Endodermal cell (in vitro differentiated cells): ENCODE data around the gene ANKRD6. TPM values are rescaled to one million over a fixed set of nuclear protein-coding genes. Genes with fewer than 3 reads are reported as not detected.
A peak's percentile ranks its signal among the peaks of the same experiment; 100 is the strongest.

ENCODE experiments used
- DNase-seq: peaks from one replicate; pipeline ENCODE4 v3.0.0-alpha.2; 2017
- H3K27ac ChIP-seq: 2 replicates; pipeline ENCODE4 v1.5.1; 2013; ENCODE audit warnings: mild to moderate bottlenecking, low read depth, low read length, moderate library complexity
- H3K27me3 ChIP-seq: 2 replicates; pipeline ENCODE4 v1.6.1; 2013; ENCODE audit warnings: mild to moderate bottlenecking, low read length, moderate library complexity; ENCODE audit not compliant: insufficient read depth, control insufficient read depth, poor library complexity, severe bottlenecking
- H3K36me3 ChIP-seq: 2 replicates; pipeline ENCODE4 v1.7.0; 2013; ENCODE audit warnings: mild to moderate bottlenecking, low read length, moderate library complexity; ENCODE audit not compliant: control insufficient read depth, insufficient read depth
- H3K4me1 ChIP-seq: one replicate; pipeline ENCODE4 v1.7.0; 2013; ENCODE audit warnings: low read length; ENCODE audit not compliant: control insufficient read depth, insufficient read depth
- H3K4me3 ChIP-seq: 2 replicates; pipeline ENCODE4 v1.5.1; 2013; ENCODE audit warnings: mild to moderate bottlenecking, low read length, moderate library complexity
- H3K9ac ChIP-seq: 2 replicates; pipeline ENCODE4 v1.6.1; 2013; ENCODE audit warnings: mild to moderate bottlenecking, low read length, moderate library complexity; ENCODE audit not compliant: poor library complexity, severe bottlenecking; ENCODE audit errors: extremely low read depth
- H3K9me3 ChIP-seq: 2 replicates; pipeline ENCODE4 v1.6.1; 2013; ENCODE audit warnings: mild to moderate bottlenecking, low read length, moderate library complexity; ENCODE audit not compliant: control insufficient read depth
- H3K27ac Mint-ChIP-seq: 2 replicates; pipeline ENCODE4 v1.8.0; 2020; ENCODE audit warnings: mixed read lengths
- H3K27me3 Mint-ChIP-seq: 2 replicates; pipeline ENCODE4 v1.8.0; 2021; ENCODE audit warnings: mild to moderate bottlenecking, mixed read lengths; ENCODE audit not compliant: insufficient read depth
- H3K36me3 Mint-ChIP-seq: 2 replicates; pipeline ENCODE4 v1.8.0; 2020; ENCODE audit warnings: low read depth, mixed read lengths
- H3K4me1 Mint-ChIP-seq: 2 replicates; pipeline ENCODE4 v1.8.0; 2020; ENCODE audit warnings: mixed read lengths
- H3K4me3 Mint-ChIP-seq: 2 replicates; pipeline ENCODE4 v1.8.0; 2020; ENCODE audit warnings: mild to moderate bottlenecking, moderate library complexity, mixed read lengths
- H3K9me3 Mint-ChIP-seq: 2 replicates; pipeline ENCODE4 v1.8.0; 2020; ENCODE audit warnings: mild to moderate bottlenecking, mixed read lengths
- CTCF ChIP-seq: fragments of 200-600 bp; sonication (generic); conservative IDR thresholded peaks from 2 replicates; pipeline ENCODE4 v1.5.0; 2021; ENCODE audit warnings: antibody characterized with exemption, mild to moderate bottlenecking
- WGBS, 2 experiments: methylation state at CpG; one replicate each; pipeline versions ENCODE4 v1.1.5 to v1.1.7; 2013; ENCODE audit warnings: missing lambda C conversion rate in 2 of 2, mixed read lengths in 1 of 2; ENCODE audit not compliant: insufficient coverage in 1 of 2, insufficient read length in 1 of 2; 5-methylcytosine and 5-hydroxymethylcytosine counted together
- total RNA-seq, 2 donors: library from RNA; stranded (reverse); fragmentation: NEBNext Ultra II Directional in 1 of 2; extraction: Animal tissue kit (Norgen Biotek cat#: 25700) in 1 of 2; gene quantifications; 2 replicates in 1 of 2; 3 replicates in 1 of 2; pipeline ENCODE4 v1.2.1, GENCODE V29; 2021

Gene ANKRD6
- total RNA-seq, 2 donors from 2014 or later = 88.7 to 110 TPM

- peaks cover 19% of the 10 kb centered on the region for H3K36me3 ChIP-seq
- peaks cover 49% of the 10 kb centered on the region for H3K4me1 ChIP-seq
- Mint-ChIP-seq H3K27ac (no peak overlapping the region), H3K36me3 (peaks cover 2% of the 10 kb centered on the region), H3K4me1 (peaks cover 84% of the 10 kb centered on the region), H3K4me3 (no peak overlapping the region), H3K9me3 (no peaks in the 10 kb centered on the region), H3K27me3 (no peaks in the 10 kb centered on the region)
- 94 to 100% methylated on average over 1 to 2 of the region's 2 CpGs for WGBS, 2 experiments
- no peaks in the 10 kb centered on the region for H3K9me3 ChIP-seq
- no peaks in the 10 kb centered on the region for H3K27me3 ChIP-seq
- no peak overlapping the region for H3K4me3 ChIP-seq
- no peak for TF ChIP-seq CTCF
- H3K27ac ChIP-seq = no peak overlapping the region
- H3K9ac ChIP-seq = no peak overlapping the region
- no peak for DNase-seq
Observed at GRCh38 chr6:89503641-89504040, 70.7 kb downstream of the ANKRD6 start.

- peaks cover 46% of the 10 kb centered on the region for H3K4me1 ChIP-seq
Observed at GRCh38 chr6:89505847-89506246, 72.9 kb downstream of the ANKRD6 start.

GRCh38 chr6:89506716-89507617 is 74.0 kb downstream of the ANKRD6 start:
- peaks cover 38% of the 10 kb centered on the region for H3K4me1 ChIP-seq
- H3K27me3 ChIP-seq = no peaks in the 10 kb centered on the region
- peak overlapping the region; percentile 1 for H3K4me3 ChIP-seq
- Mint-ChIP-seq H3K4me3 (peak overlapping the region; percentile 13), H3K27ac (peak overlapping the region; percentile 77), H3K27me3 (no peaks in the 10 kb centered on the region), H3K4me1 (peaks cover 69% of the 10 kb centered on the region), H3K9me3 (no peaks in the 10 kb centered on the region), H3K36me3 (peaks cover 10% of the 10 kb centered on the region)
- H3K36me3 ChIP-seq = peaks cover 36% of the 10 kb centered on the region
- no peak for TF ChIP-seq CTCF
- DNase-seq = no peak
- 29 to 55% methylated on average over 1 to 3 of the region's 3 CpGs for WGBS, 2 experiments
- no peak overlapping the region for H3K27ac ChIP-seq
- no peak overlapping the region for H3K9ac ChIP-seq
- H3K9me3 ChIP-seq = no peaks in the 10 kb centered on the region

More at GRCh38 chr6:89505847-89506246, 72.9 kb downstream of the ANKRD6 start:
- Histone ChIP-seq H3K27ac (no peak overlapping the region), H3K9ac (no peak overlapping the region), H3K36me3 (peaks cover 27% of the 10 kb centered on the region), H3K9me3 (no peaks in the 10 kb centered on the region), H3K4me3 (no peak overlapping the region), H3K27me3 (no peaks in the 10 kb centered on the region)
- no peaks in the 10 kb centered on the region for H3K27me3 Mint-ChIP-seq
- H3K4me1 Mint-ChIP-seq = peaks cover 80% of the 10 kb centered on the region
- H3K4me3 Mint-ChIP-seq = no peak overlapping the region
- H3K27ac Mint-ChIP-seq = no peak overlapping the region
- WGBS, 2 experiments = 96 to 99% methylated on average over 4 of the region's 4 CpGs
- H3K36me3 Mint-ChIP-seq = peaks cover 4% of the 10 kb centered on the region
- no peak for TF ChIP-seq CTCF
- DNase-seq = no peak
- no peaks in the 10 kb centered on the region for H3K9me3 Mint-ChIP-seq
